ENCODE measurements around the gene GPSM3. TPM values are rescaled to one million over a fixed set of nuclear protein-coding genes. Genes with fewer than 3 reads are reported as not detected.

Gene GPSM3
- total and polyA plus RNA-seq, 2 donors (not counting 1 experiment from before 2014, with no cell fraction given) = 2.3 to 7.0 TPM

GRCh38 chr6:32208996-32209395, 16.6 kb upstream of the GPSM3 start:
- H3K4me3 ChIP-seq (replicated peaks in 1 of 4; ENCODE audit: control extremely low read depth in 1 of 4, insufficient read depth in 1 of 4, low read depth in 3 of 4, low read length in 4 of 4) = no peak overlapping the region
- DNase-seq (ENCODE audit: low read depth in 2 of 2) = no peak
- no peaks in the 10 kb centered on the region for H3K27me3 ChIP-seq (ENCODE audit: control insufficient read depth, insufficient read depth, low read length)
- H3K9me3 ChIP-seq (ENCODE audit: control insufficient read depth, insufficient read depth, low read depth, low read length) = no peaks in the 10 kb centered on the region
- no peaks in the 10 kb centered on the region for H3K79me2 ChIP-seq (ENCODE audit: control insufficient read depth, insufficient read depth, low read length)
- no peaks in the 10 kb centered on the region for H3K4me1 ChIP-seq (ENCODE audit: control insufficient read depth, extremely low read depth, insufficient read depth, low read length)
- H3K27ac ChIP-seq (ENCODE audit: insufficient read depth, low read length) = no peak overlapping the region
- TF ChIP-seq CTCF (conservative IDR thresholded peaks at IDR 0.05 in 1 of 2, IDR thresholded peaks at IDR 0.05 in 1 of 2; ENCODE audit: low read depth in 1 of 2, low read length in 2 of 2) (no peak), EZH2 (IDR thresholded peaks at IDR 0.05; ENCODE audit: low read length, missing control alignments) (no peak)
- no peaks in the 10 kb centered on the region for H4K20me1 ChIP-seq (ENCODE audit: control insufficient read depth, extremely low read depth, insufficient read depth, low read length)
- no peak overlapping the region for H3K9ac ChIP-seq (ENCODE audit: insufficient read depth, low read length)
- H2AFZ ChIP-seq (ENCODE audit: low read length) = no peak overlapping the region
- no peak overlapping the region for H3K4me2 ChIP-seq (ENCODE audit: extremely low read depth, insufficient read depth, low read length)
- no peaks in the 10 kb centered on the region for H3K36me3 ChIP-seq (ENCODE audit: control insufficient read depth, insufficient read depth, low read length)

GRCh38 chr6:32204268-32204715, 11.8 kb upstream of the GPSM3 start:
- Histone ChIP-seq H3K79me2 (ENCODE audit: control insufficient read depth, insufficient read depth, low read length) (no peaks in the 10 kb centered on the region), H3K36me3 (ENCODE audit: control insufficient read depth, insufficient read depth, low read length) (no peaks in the 10 kb centered on the region), H4K20me1 (ENCODE audit: control insufficient read depth, extremely low read depth, insufficient read depth, low read length) (no peaks in the 10 kb centered on the region), H3K4me1 (ENCODE audit: control insufficient read depth, extremely low read depth, insufficient read depth, low read length) (no peaks in the 10 kb centered on the region), H3K27me3 (ENCODE audit: control insufficient read depth, insufficient read depth, low read length) (peaks cover 9% of the 10 kb centered on the region), H3K4me2 (ENCODE audit: extremely low read depth, insufficient read depth, low read length) (no peak overlapping the region), H3K9ac (ENCODE audit: insufficient read depth, low read length) (no peak overlapping the region), H3K4me3 (replicated peaks in 1 of 4; ENCODE audit: control extremely low read depth in 1 of 4, insufficient read depth in 1 of 4, low read depth in 3 of 4, low read length in 4 of 4) (no peak overlapping the region), H3K9me3 (ENCODE audit: control insufficient read depth, insufficient read depth, low read depth, low read length) (no peaks in the 10 kb centered on the region), H3K27ac (ENCODE audit: insufficient read depth, low read length) (no peak overlapping the region), H2AFZ (ENCODE audit: low read length) (no peak overlapping the region)
- TF ChIP-seq EZH2 (IDR thresholded peaks at IDR 0.05; ENCODE audit: low read length, missing control alignments) (no peak), CTCF (conservative IDR thresholded peaks at IDR 0.05 in 1 of 2, IDR thresholded peaks at IDR 0.05 in 1 of 2; ENCODE audit: low read depth in 1 of 2, low read length in 2 of 2) (no peak)
- no peak for DNase-seq (ENCODE audit: low read depth in 2 of 2)

- H3K27ac ChIP-seq (ENCODE audit: insufficient read depth, low read length) = no peak overlapping the region
- no peaks in the 10 kb centered on the region for H3K79me2 ChIP-seq (ENCODE audit: control insufficient read depth, insufficient read depth, low read length)
- H3K9me3 ChIP-seq (ENCODE audit: control insufficient read depth, insufficient read depth, low read depth, low read length) = no peaks in the 10 kb centered on the region
- H3K4me2 ChIP-seq (ENCODE audit: extremely low read depth, insufficient read depth, low read length) = no peak overlapping the region
- no peak overlapping the region for H2AFZ ChIP-seq (ENCODE audit: low read length)
- peaks cover 9% of the 10 kb centered on the region for H3K27me3 ChIP-seq (ENCODE audit: control insufficient read depth, insufficient read depth, low read length)
- DNase-seq (ENCODE audit: low read depth in 2 of 2) = no peak
- H3K36me3 ChIP-seq (ENCODE audit: control insufficient read depth, insufficient read depth, low read length) = no peaks in the 10 kb centered on the region
- no peak overlapping the region for H3K9ac ChIP-seq (ENCODE audit: insufficient read depth, low read length)
- H4K20me1 ChIP-seq (ENCODE audit: control insufficient read depth, extremely low read depth, insufficient read depth, low read length) = no peaks in the 10 kb centered on the region
- no peak for TF ChIP-seq CTCF (conservative IDR thresholded peaks at IDR 0.05 in 1 of 2, IDR thresholded peaks at IDR 0.05 in 1 of 2; ENCODE audit: low read depth in 1 of 2, low read length in 2 of 2)
- no peaks in the 10 kb centered on the region for H3K4me1 ChIP-seq (ENCODE audit: control insufficient read depth, extremely low read depth, insufficient read depth, low read length)
- no peak overlapping the region for H3K4me3 ChIP-seq (replicated peaks in 1 of 4; ENCODE audit: control extremely low read depth in 1 of 4, insufficient read depth in 1 of 4, low read depth in 3 of 4, low read length in 4 of 4)
These were observed 11.2 kb upstream of the GPSM3 start for GRCh38 chr6:32203426-32204267.
